Measurements from ENCODE around the gene SLC16A10. TPM values are rescaled to one million over a fixed set of nuclear protein-coding genes. Genes with fewer than 3 reads are reported as not detected.

SLC16A10 gene
- total and polyA plus RNA-seq, 7 donors: 13.9 to 106 (median 43.1) TPM

GRCh38 chr6:111204305-111204704, 117.0 kb downstream of the SLC16A10 start:
- H3K27ac ChIP-seq: peak overlapping the region; percentile 38
- peaks cover 5% of the 10 kb centered on the region for H3K4me1 ChIP-seq
- 30 to 45% (median 31%) methylated on average over 2 of the region's 2 CpGs for WGBS, 3 donors
- intact Hi-C loops (cut with DNase I): no loop called here
- H3K4me3 ChIP-seq: no peak overlapping the region
- peaks cover 0 to 14% of the 10 kb centered on the region in 2 donors for H3K36me3 ChIP-seq (ENCODE audit: insufficient read depth in 1 of 2, low read depth in 1 of 2)
- no peaks in the 10 kb centered on the region for H3K27me3 ChIP-seq (ENCODE audit: insufficient read depth in 3 of 3, low read length in 2 of 3)
- TF ChIP-seq CTCF (IDR thresholded peaks at IDR 0.05): no peak
- H3K9me3 ChIP-seq: no peaks in the 10 kb centered on the region
- ATAC-seq: peak; percentile 33 to 51 (median 42)
- no peak for DNase-seq

DNA sequence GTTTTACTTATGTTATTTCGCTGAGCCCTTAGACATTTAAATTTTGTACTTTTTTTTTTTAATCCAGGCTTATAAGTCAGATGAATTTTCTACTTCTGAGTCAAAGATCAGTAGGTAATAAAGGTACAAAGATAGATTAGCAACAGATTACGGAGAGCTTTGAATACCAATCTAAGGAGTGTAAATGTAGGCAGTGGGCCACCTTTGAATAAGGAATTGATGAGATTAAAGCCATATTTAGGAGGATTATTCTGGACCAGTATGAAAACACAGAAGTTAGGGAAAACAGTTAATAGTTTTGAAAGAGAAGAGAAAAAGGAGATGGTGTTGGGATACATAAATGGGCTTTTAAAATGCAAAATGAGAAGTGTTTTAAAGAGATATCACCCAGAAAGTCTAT, 117.6 kb downstream of the SLC16A10 start:
- WGBS, 3 donors: 91 to 96% (median 96%) methylated on average over 2 of the region's 2 CpGs
- Histone ChIP-seq H3K4me1 (peaks cover 5% of the 10 kb centered on the region), H3K4me3 (no peak overlapping the region), H3K36me3 (ENCODE audit: insufficient read depth in 1 of 2, low read depth in 1 of 2) (peaks cover 0 to 14% of the 10 kb centered on the region in 2 donors), H3K9me3 (no peaks in the 10 kb centered on the region), H3K27ac (peak overlapping the region; percentile 38), H3K27me3 (ENCODE audit: insufficient read depth in 3 of 3, low read length in 2 of 3) (no peaks in the 10 kb centered on the region)
- no peak for TF ChIP-seq CTCF (IDR thresholded peaks at IDR 0.05)
- no peak for DNase-seq
- no peak for ATAC-seq
- intact Hi-C loops (cut with DNase I): loop anchor here in 1 of 2 donors (5.0 kb wide), 1 partner anchor 193 kb away; no protein-coding TSS in a partner anchor

DNA sequence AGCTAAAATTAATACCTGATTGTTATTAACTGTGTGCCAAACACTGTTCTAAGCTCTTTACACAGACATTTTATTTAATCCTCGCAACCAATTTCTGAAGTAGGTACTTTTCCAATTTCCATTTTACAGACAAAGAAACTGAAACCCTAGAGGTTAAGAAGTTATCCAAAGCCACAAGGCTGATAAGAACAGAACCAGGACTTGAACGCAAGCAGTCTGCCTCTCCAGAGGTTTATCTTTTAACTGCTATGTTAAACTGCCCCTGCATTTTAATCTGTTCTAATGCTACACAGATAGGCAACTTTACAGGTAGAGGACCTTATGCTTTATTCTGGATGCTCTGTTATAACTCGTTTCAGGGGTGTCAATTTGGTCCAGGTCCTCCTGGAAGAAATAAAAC, 118.2 kb downstream of the SLC16A10 start:
- Histone ChIP-seq H3K4me3 (no peak overlapping the region), H3K27me3 (ENCODE audit: insufficient read depth in 3 of 3, low read length in 2 of 3) (no peaks in the 10 kb centered on the region), H3K4me1 (peaks cover 6% of the 10 kb centered on the region), H3K27ac (no peak overlapping the region), H3K36me3 (ENCODE audit: insufficient read depth in 1 of 2, low read depth in 1 of 2) (peaks cover 0 to 14% of the 10 kb centered on the region in 2 donors), H3K9me3 (no peaks in the 10 kb centered on the region)
- DNase-seq (no peak), ATAC-seq (no peak)
- WGBS, 3 donors: 73 to 88% (median 73%) methylated on average over 3 of the region's 3 CpGs
- intact Hi-C loops (cut with DNase I): loop anchor here in 1 of 2 donors (5.0 kb wide), 1 partner anchor 193 kb away; no protein-coding TSS in a partner anchor
- TF ChIP-seq CTCF (IDR thresholded peaks at IDR 0.05): no peak

GRCh38 chr6:111207141-111207858, 120.0 kb downstream of the SLC16A10 start:
- TF ChIP-seq CTCF (IDR thresholded peaks at IDR 0.05): no peak
- Histone ChIP-seq H3K36me3 (ENCODE audit: insufficient read depth in 1 of 2, low read depth in 1 of 2) (peaks cover 0 to 14% of the 10 kb centered on the region in 2 donors), H3K4me1 (peaks cover 16% of the 10 kb centered on the region), H3K4me3 (no peak overlapping the region), H3K27me3 (ENCODE audit: insufficient read depth in 3 of 3, low read length in 2 of 3) (no peaks in the 10 kb centered on the region), H3K9me3 (no peaks in the 10 kb centered on the region), H3K27ac (no peak overlapping the region)
- no peak for DNase-seq
- WGBS, 3 donors: 75 to 80% (median 77%) methylated on average over 4 of the region's 4 CpGs
- intact Hi-C loops (cut with DNase I): loop anchor here in 1 of 2 donors (5.0 kb wide), 1 partner anchor 195 kb away; no protein-coding TSS in a partner anchor
- no peak for ATAC-seq

Data from psoas muscle (tissue), 8 donors.